ENCODE data around the gene CFAP90. TPM values are rescaled to one million over a fixed set of nuclear protein-coding genes. Genes with fewer than 3 reads are reported as not detected.

CFAP90 gene
- total and polyA plus RNA-seq, 2 of the 8 experiments (the other 6 are each of a cell fraction or from before 2014, with no cell fraction given), result 0.39 to 0.92 TPM

DNA sequence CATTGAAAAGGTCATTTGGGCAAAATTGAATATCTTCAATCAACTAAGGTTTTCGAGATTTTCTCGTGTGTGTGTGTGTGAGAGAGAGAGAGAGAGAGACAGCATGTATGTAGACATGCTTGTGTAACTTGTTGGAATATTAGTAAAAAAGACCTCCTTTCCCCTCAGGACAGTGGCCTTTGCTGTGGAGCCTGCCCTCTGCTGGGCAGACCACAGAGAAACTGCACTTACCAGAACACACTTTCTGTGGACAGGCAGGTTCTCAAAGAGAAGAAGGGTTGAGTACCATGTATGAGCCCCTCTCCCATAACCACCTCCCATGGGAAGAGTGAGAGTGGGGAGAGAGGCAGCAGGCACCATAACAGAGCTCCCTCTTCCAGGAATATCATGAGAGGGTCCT is 45.6 kb downstream of the CFAP90 start:
- no peak overlapping the region for H3K23ac ChIP-seq (ENCODE audit: insufficient read length)
- H2AFZ ChIP-seq (ENCODE audit: low read length), result no peak overlapping the region
- no peak overlapping the region for H2BK15ac ChIP-seq (ENCODE audit: low read length)
- H2AK5ac ChIP-seq (ENCODE audit: low read depth, low read length), result no peak overlapping the region
- no peak overlapping the region for H3K9ac ChIP-seq (replicated peaks in 1 of 4; ENCODE audit: extremely low read depth in 1 of 4, low read depth in 3 of 4, low read length in 3 of 4)
- H3K9me3 ChIP-seq (ENCODE audit: insufficient read depth in 2 of 2, low read depth in 1 of 2, low read length in 1 of 2), result no peaks in the 10 kb centered on the region
- no peak overlapping the region for H3K18ac ChIP-seq (ENCODE audit: extremely low read depth, low read length)
- H2BK120ac ChIP-seq (replicated peaks; ENCODE audit: low read depth, low read length), result no peak overlapping the region
- H2BK12ac ChIP-seq (ENCODE audit: low read depth, low read length), result no peak overlapping the region
- no peak overlapping the region for H2BK20ac ChIP-seq (ENCODE audit: low read length)
- no peaks in the 10 kb centered on the region for H3K79me1 ChIP-seq (ENCODE audit: low read depth, low read length)
- no peak overlapping the region for H3K4me3 ChIP-seq (ENCODE audit: extremely low read depth in 1 of 4, insufficient read depth in 2 of 4, low read depth in 3 of 4, low read length in 4 of 4)
- H3K4me2 ChIP-seq (ENCODE audit: insufficient read depth in 1 of 2, low read depth in 2 of 2, low read length in 2 of 2), result no peak overlapping the region
- POLR2A ChIA-PET (ENCODE audit: partially characterized antibody), result no interaction called here
- no peak overlapping the region for H3K4ac ChIP-seq (replicated peaks; ENCODE audit: insufficient read length, low read depth, low read length)
- no peaks in the 10 kb centered on the region for H3K23me2 ChIP-seq (ENCODE audit: low read depth, low read length)
- H4K8ac ChIP-seq (ENCODE audit: extremely low read depth, insufficient read depth, low read length), result no peak overlapping the region
- H3K27me3 ChIP-seq (replicated peaks in 1 of 4; ENCODE audit: control insufficient read depth in 3 of 4, extremely low read depth in 1 of 4, insufficient read depth in 3 of 4, low read length in 3 of 4), result no peaks in the 10 kb centered on the region
- peaks cover 0 to 26% (median 2%) of the 10 kb centered on the region in 4 experiments; a peak in 5 of 8 replicates for H3K36me3 ChIP-seq (ENCODE audit: control insufficient read depth in 2 of 4, insufficient read depth in 4 of 4, low read length in 3 of 4)
- DNase-seq (ENCODE audit: low read depth in 1 of 2, low spot score in 2 of 2) (no peak), FAIRE-seq (no peak)
- no peak overlapping the region for H3K27ac ChIP-seq (ENCODE audit: low read depth, low read length)
- no peak overlapping the region for H4K91ac ChIP-seq (replicated peaks; ENCODE audit: insufficient read length, low read length)
- no peaks in the 10 kb centered on the region for H3K4me1 ChIP-seq (replicated peaks in 1 of 4; ENCODE audit: control insufficient read depth in 3 of 4, insufficient read depth in 4 of 4, low read length in 3 of 4)
- H2BK5ac ChIP-seq (ENCODE audit: low read depth, low read length), result no peak overlapping the region
- no peak overlapping the region for H3K14ac ChIP-seq (ENCODE audit: insufficient read length)
- H3K56ac ChIP-seq (replicated peaks; ENCODE audit: insufficient read length, low read depth, low read length), result no peak overlapping the region
- H3K79me2 ChIP-seq (ENCODE audit: control insufficient read depth in 1 of 2, insufficient read depth in 2 of 2, low read length in 2 of 2), result no peaks in the 10 kb centered on the region
- TF ChIP-seq RAD21 (IDR thresholded peaks at IDR 0.05 in 1 of 2, conservative IDR thresholded peaks at IDR 0.05 in 1 of 2; ENCODE audit: low read depth in 2 of 2, low read length in 2 of 2) (peak; percentile 47 to 49), JUN (IDR thresholded peaks at IDR 0.05; ENCODE audit: low read depth, low read length) (no peak)
- TF ChIP-seq, protein P1, sequence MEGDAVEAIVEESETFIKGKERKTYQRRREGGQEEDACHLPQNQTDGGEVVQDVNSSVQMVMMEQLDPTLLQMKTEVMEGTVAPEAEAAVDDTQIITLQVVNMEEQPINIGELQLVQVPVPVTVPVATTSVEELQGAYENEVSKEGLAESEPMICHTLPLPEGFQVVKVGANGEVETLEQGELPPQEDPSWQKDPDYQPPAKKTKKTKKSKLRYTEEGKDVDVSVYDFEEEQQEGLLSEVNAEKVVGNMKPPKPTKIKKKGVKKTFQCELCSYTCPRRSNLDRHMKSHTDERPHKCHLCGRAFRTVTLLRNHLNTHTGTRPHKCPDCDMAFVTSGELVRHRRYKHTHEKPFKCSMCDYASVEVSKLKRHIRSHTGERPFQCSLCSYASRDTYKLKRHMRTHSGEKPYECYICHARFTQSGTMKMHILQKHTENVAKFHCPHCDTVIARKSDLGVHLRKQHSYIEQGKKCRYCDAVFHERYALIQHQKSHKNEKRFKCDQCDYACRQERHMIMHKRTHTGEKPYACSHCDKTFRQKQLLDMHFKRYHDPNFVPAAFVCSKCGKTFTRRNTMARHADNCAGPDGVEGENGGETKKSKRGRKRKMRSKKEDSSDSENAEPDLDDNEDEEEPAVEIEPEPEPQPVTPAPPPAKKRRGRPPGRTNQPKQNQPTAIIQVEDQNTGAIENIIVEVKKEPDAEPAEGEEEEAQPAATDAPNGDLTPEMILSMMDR (IDR thresholded peaks at IDR 0.05; ENCODE audit: control extremely low read depth in 1 of 3, insufficient read depth in 1 of 3, low read depth in 1 of 3, low read length in 3 of 3), result peak; percentile 42 to 44 (median 44)
- no peak overlapping the region for H4K5ac ChIP-seq (ENCODE audit: insufficient read length, low read depth, low read length)
- WGBS, 2 experiments (ENCODE audit: extremely low coverage in 1 of 2, insufficient coverage in 1 of 2, insufficient read length in 1 of 2, insufficient replicate concordance in 2 of 2, low coverage in 1 of 2, low lambda C conversion rate in 2 of 2, missing lambda C conversion rate in 1 of 2), result 80% methylated on average over 2 of the region's 2 CpGs; no CpG with 5 or more reads in 1 of the 2 experiments
- no peaks in the 10 kb centered on the region for H4K20me1 ChIP-seq (replicated peaks in 1 of 2; ENCODE audit: control insufficient read depth in 1 of 2, insufficient read depth in 2 of 2, low read length in 2 of 2)
- CTCF ChIA-PET (ENCODE audit: partially characterized antibody), result interaction anchor here (0.7 to 2.4 kb wide), 5 partner anchors 11 to 53 kb away, joined by 3 to 15 read pairs (median 7); no protein-coding TSS in a partner anchor
